ENCODE results near the gene SFI1. TPM values are rescaled to one million over a fixed set of nuclear protein-coding genes. Genes with fewer than 3 reads are reported as not detected.
"Not testable (repeated sequence)": the region's sequence is repeated elsewhere in the genome, so short reads cannot be mapped to it uniquely, and the experiment has no call there.

Gene SFI1
- total RNA-seq, 4 donors from 2014 or later = 10.2 to 44.1 (median 33.3) TPM

GRCh38 chr22:31652088-31652487 is 155.8 kb downstream of the SFI1 start:
- TF ChIP-seq POLR2A (IDR thresholded peaks at IDR 0.05) = no peak
- no peak for TF ChIP-seq CTCF (IDR thresholded peaks at IDR 0.05)
- Histone ChIP-seq H3K4me1 (no peaks in the 10 kb centered on the region), H3K4me3 (no peak overlapping the region), H3K27me3 (no peaks in the 10 kb centered on the region), H3K27ac (no peak overlapping the region), H3K9me3 (no peaks in the 10 kb centered on the region), H3K36me3 (no peaks in the 10 kb centered on the region)
- intact Hi-C loops (cut with DNase I; ENCODE audit: low total_unique reads) = no loop called here
- no peak for DNase-seq

- no peak overlapping the region for H3K27ac ChIP-seq
- no peak overlapping the region for H3K4me3 ChIP-seq
- H3K36me3 ChIP-seq = no peaks in the 10 kb centered on the region
- intact Hi-C loops (cut with DNase I; ENCODE audit: low total_unique reads) = no loop called here
- TF ChIP-seq CTCF (IDR thresholded peaks at IDR 0.05) = no peak
- TF ChIP-seq POLR2A (IDR thresholded peaks at IDR 0.05) = no peak
- DNase-seq = no peak
- H3K4me1 ChIP-seq = no peaks in the 10 kb centered on the region
- H3K27me3 ChIP-seq = no peaks in the 10 kb centered on the region
- no peaks in the 10 kb centered on the region for H3K9me3 ChIP-seq
Observed at GRCh38 chr22:31652911-31653684, 156.8 kb downstream of the SFI1 start.

- no peak overlapping the region for H3K4me3 ChIP-seq
- no peaks in the 10 kb centered on the region for H3K4me1 ChIP-seq
- no peak for TF ChIP-seq CTCF (IDR thresholded peaks at IDR 0.05)
- no peak for TF ChIP-seq POLR2A (IDR thresholded peaks at IDR 0.05)
- H3K27me3 ChIP-seq = no peaks in the 10 kb centered on the region
- H3K9me3 ChIP-seq = no peaks in the 10 kb centered on the region
- H3K36me3 ChIP-seq = no peaks in the 10 kb centered on the region
- intact Hi-C loops (cut with DNase I; ENCODE audit: low total_unique reads) = no loop called here
- no peak overlapping the region for H3K27ac ChIP-seq
- DNase-seq = no peak
Observed at GRCh38 chr22:31653944-31654343, 157.6 kb downstream of the SFI1 start.

GRCh38 chr22:31654408-31654807 is 158.1 kb downstream of the SFI1 start:
- intact Hi-C loops (cut with DNase I; ENCODE audit: low total_unique reads) = no loop called here
- H3K36me3 ChIP-seq = no peaks in the 10 kb centered on the region
- H3K27me3 ChIP-seq = no peaks in the 10 kb centered on the region
- no peak overlapping the region for H3K4me3 ChIP-seq
- TF ChIP-seq CTCF (IDR thresholded peaks at IDR 0.05) = no peak
- DNase-seq = no peak
- no peaks in the 10 kb centered on the region for H3K4me1 ChIP-seq
- H3K27ac ChIP-seq = no peak overlapping the region
- no peaks in the 10 kb centered on the region for H3K9me3 ChIP-seq

- no peak for DNase-seq
- no peaks in the 10 kb centered on the region for H3K4me1 ChIP-seq
- H3K4me3 ChIP-seq = no peak overlapping the region
- no peak overlapping the region for H3K27ac ChIP-seq
- no peaks in the 10 kb centered on the region for H3K36me3 ChIP-seq
- no peaks in the 10 kb centered on the region for H3K27me3 ChIP-seq
- no peaks in the 10 kb centered on the region for H3K9me3 ChIP-seq
- TF ChIP-seq POLR2A (IDR thresholded peaks at IDR 0.05) (no peak), CTCF (IDR thresholded peaks at IDR 0.05) (no peak)
- intact Hi-C loops (cut with DNase I; ENCODE audit: low total_unique reads) = no loop called here
Observed at GRCh38 chr22:31659246-31659645, 162.9 kb downstream of the SFI1 start.

- H3K27ac ChIP-seq; intact Hi-C loops (cut with DNase I; ENCODE audit: low total_unique reads): not testable (repeated sequence)
- peak overlapping the region; percentile 89 to 97 for H3K4me3 ChIP-seq
Observed at GRCh38 chr22:31660860-31661341, 164.6 kb downstream of the SFI1 start.

More at GRCh38 chr22:31660860-31661341, 164.6 kb downstream of the SFI1 start:
- not testable (repeated sequence) for DNase-seq, H3K4me1 ChIP-seq, H3K27me3 ChIP-seq, H3K9me3 ChIP-seq, H3K36me3 ChIP-seq
